Measurements from ENCODE around the gene CNTNAP2.

- TF ChIP-seq, protein P1, sequence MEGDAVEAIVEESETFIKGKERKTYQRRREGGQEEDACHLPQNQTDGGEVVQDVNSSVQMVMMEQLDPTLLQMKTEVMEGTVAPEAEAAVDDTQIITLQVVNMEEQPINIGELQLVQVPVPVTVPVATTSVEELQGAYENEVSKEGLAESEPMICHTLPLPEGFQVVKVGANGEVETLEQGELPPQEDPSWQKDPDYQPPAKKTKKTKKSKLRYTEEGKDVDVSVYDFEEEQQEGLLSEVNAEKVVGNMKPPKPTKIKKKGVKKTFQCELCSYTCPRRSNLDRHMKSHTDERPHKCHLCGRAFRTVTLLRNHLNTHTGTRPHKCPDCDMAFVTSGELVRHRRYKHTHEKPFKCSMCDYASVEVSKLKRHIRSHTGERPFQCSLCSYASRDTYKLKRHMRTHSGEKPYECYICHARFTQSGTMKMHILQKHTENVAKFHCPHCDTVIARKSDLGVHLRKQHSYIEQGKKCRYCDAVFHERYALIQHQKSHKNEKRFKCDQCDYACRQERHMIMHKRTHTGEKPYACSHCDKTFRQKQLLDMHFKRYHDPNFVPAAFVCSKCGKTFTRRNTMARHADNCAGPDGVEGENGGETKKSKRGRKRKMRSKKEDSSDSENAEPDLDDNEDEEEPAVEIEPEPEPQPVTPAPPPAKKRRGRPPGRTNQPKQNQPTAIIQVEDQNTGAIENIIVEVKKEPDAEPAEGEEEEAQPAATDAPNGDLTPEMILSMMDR (conservative IDR thresholded peaks at IDR 0.05 in 1 of 2, IDR thresholded peaks at IDR 0.05 in 1 of 2; ENCODE audit: low read depth in 1 of 2, low read length in 2 of 2) = no peak
- no peak for TF ChIP-seq EZH2 (IDR thresholded peaks at IDR 0.05; ENCODE audit: low read length, missing control alignments)
These were observed 2212.3 kb downstream of the CNTNAP2 start for GRCh38 chr7:148328906-148329305.

Measured in fibroblast of lung (primary cell).